Suppressor macrophage treated with lipopolysaccharide for 1 hour (primary cell): ENCODE measurements around the gene PCCB.
"Not testable (repeated sequence)": the region's sequence is repeated elsewhere in the genome, so short reads cannot be mapped to it uniquely, and the experiment has no call there.

Source experiments
- DNase-seq, 3 donors: peaks; one replicate each; pipeline ENCODE4 v3.0.0-alpha.2; 2020 to 2022

Gene PCCB

DNA sequence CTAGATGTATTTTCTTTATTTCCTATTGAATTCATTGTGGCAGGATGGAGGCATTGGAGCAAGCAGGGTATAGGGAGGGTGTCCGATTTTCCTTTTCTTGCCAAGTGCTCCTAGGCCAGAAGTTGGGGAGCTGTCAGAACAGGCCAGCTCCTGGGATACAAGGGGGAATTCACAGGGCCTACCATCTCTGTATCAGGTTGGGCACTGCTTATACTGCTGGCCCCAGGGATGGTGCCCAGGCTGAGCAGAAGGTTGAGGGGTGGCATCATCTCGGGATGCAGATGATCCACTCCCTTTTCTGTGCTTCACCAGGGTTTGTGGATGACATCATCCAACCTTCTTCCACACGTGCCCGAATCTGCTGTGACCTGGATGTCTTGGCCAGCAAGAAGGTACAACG lies 79.5 kb downstream of the PCCB start:
- DNase-seq, result no peak

DNA sequence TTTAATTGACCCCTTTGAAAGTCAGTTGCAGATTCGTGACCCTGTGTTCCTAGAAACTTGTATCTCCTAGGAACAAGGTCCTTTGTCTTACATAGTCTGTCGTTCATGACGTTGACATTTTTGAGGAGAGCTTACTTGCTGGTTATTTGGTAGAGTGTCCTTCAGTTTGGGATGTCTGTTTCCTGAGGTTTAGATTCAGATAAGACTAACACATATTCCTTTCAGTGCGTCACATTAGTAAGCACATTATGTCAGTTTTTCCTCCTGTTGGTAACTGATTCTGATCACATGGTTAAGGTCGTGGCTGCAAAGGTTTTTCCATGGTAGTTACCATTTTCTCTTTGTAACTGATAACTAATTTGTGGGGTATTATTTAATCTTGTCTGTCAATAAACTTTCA lies 80.8 kb downstream of the PCCB start:
- DNase-seq, result no peak

DNA sequence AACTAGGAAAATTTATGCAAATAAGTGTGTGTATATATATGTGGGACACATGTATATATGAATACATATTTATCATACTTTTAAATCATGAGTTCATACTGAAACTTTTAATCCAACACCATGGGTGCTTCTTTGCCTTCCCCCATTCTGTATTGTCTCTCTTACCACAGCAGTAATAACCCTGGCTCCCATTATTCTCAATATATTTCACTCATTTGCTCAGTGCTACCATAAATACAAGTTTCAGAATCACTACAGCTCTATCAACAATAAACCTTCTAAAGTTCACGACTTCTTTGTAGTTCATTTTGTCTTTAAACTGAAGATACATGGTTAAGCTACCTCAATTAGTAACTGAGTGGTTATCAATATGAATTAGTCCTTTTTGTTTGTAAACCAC lies 82.2 kb downstream of the PCCB start:
- no peak for DNase-seq

DNA sequence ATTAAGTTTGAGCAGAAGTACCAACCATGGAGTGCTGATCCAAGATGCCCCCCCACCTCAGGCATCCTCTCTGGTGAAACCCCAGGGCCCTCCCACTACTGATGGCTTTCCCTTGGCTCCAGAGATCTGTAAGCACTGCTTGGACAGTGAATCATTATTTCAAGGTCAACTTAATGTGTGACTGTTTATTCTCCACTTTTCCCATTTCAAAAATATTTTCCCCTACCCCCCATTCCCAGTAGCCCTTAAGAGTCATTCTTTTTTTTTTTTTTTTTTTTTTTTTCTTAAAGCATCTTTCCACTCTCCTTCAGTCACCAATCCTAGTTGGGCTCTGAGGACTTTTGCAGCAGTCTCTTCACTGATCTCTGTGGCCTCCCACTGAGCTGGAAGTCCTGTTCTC lies 82.6 kb downstream of the PCCB start:
- no peak for DNase-seq

DNA sequence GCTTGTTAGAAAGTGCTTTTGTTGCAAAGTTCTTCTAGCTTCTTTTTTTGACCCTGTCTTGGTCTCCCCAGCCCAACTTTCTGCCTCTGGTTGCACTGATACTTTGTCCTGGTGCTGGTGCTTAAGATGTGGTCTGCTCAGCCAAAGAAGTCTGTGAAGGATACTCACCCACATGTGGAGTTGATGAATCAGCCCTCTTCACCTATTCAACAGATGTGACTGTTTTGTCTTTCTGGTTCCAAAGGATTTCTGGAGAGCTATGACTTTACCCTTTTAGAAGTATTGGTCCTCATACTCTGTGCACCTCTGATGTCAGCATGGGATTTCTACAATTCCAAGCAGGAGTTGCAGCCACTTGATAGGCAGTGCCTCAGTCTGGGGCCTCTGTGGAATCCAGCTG lies 84.1 kb downstream of the PCCB start:
- DNase-seq, result no peak

DNA sequence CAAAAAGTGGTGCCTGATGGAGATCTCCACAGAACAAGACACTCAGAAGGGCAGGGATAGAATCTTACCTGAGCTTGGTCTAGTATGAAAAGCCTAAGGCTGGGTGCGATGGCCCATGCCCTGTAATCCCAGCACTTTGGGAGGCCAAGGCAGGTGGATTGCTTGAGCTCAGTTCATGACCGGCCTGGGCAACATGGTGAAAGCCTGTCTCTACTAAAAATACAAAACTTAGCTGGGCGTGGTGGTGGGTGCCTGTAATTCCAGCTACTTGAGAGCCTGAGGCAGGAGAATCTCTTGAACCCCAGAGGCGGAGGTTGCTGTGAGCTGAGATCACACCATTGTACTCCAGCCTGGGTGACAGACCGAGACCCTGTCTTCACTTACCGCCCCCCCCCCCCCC lies 84.6 kb downstream of the PCCB start:
- DNase-seq, result not testable (repeated sequence)

DNA sequence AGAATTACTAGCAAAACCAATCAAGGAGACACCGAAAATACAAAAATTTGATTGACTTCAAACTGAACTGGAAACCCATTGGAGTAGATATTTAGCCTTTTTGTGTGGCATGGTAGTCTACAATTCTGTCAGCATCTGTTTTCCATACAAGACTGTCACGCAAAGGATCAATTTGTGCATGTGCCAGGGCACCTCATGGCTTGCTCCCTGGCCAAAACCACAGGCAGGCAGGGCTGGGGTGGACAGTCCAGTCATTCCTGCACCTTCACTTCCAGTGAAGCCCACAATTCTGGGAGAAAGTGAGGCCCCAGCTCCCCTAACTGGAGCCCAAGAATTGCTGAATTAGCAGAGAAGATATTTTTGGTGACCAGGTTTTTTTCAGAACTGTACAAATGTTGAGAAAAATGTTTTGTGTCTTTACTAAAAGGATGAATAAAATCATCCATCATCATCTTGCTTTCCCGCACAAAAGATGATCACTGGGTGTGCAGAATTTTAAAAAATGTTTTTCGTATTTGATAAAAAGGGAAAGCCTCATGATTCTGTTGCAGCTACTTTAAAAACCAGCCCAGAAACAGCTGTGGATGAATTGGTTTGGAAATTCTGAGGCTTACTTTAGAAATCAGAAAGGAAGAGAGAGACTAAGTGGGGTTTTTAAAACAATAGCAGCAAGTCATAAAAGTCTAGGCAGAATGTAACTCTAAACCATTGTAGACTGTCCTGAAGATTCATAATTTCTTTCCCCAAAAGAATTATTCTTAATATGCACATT lies 86.4 kb downstream of the PCCB start:
- DNase-seq, result no peak

DNA sequence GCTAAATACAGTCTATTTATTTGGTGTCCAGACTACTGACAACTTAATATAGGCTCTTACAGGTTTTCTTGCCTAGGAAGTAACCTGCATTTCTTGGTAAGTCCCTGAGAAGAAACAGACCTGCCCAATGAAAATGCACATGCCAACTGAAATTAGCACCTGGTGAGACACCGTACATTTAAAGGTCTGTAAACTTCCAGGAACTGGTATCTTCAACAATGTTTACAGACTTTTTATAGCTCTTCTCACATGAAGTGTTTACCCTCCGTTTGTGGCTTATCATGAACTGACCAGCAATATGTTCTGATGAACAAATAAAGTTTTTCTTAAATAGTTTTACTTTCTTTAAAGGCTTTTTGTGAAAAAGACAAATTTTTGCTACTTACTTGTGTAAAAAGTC lies 93.3 kb downstream of the PCCB start:
- no peak for DNase-seq

DNA sequence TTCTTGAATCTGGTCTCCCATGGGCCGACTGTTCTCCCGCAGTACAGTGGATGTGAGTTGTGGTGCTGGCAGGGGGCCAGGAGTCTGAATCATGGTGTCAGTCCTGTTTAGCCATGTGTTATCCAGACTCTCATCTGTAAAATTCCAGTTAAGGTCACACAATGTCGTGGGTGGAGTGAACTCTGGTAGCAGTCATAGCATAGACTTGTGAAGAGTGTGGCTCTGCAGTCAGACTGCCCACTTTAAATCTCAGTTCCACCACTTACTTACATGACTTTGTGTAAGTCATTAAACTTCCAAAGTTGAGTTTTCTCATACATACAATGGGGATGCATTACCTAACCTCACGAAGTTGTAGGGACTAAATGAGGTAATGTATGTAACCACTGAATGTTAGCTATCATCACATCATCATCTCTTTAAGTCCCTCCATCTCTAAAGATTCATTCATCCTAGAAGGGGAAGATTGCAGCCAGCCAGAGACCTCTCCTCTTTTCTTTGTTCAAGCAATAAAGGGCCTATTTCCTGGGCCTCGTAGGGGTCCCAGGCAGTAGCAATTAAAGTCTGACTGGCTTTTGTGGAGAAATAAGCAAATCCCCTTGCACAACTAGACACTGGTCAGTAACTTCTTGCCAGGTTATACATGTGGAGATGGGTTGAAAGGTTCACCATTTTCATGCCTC lies 93.9 kb downstream of the PCCB start:
- DNase-seq, result peak; percentile 17 to 28 (median 20)

DNA sequence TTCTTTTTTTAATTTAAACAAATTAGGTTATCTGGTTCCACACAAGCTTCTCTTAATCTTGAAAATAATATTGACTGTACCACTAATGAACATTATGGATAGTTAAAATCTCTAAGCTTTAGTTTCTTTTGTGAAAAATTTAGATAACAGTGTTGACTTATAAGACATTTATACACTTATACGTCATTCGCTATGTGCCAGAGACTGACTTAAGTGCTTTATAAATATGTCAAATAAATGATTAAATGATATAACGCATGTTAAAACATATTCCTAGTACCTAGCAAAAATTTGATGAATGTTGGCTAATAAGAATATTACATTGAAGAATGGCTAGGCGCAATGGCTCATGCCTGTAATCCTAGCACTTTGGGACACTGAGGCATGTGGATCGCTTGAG lies 96.3 kb downstream of the PCCB start:
- DNase-seq, result no peak

DNA sequence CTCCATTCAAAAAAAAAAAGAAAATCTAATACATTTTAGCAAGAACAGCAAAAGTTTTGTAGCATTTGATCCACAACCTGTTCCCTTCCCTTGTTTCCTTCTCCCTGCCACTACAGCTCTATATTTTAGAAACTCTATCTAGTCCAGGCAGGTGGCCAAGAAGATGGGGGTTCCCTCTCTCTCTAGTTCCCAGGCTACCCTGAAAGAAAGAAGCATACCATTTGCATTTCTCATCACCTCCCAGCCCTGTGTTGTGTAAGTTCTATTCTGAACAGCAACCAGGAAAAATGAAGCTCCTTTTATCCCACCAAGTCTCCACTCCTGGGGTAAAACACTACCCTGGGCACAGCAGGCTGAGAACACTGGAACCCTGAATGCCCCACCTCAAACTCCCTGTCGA lies 100.0 kb downstream of the PCCB start:
- DNase-seq, result no peak

DNA sequence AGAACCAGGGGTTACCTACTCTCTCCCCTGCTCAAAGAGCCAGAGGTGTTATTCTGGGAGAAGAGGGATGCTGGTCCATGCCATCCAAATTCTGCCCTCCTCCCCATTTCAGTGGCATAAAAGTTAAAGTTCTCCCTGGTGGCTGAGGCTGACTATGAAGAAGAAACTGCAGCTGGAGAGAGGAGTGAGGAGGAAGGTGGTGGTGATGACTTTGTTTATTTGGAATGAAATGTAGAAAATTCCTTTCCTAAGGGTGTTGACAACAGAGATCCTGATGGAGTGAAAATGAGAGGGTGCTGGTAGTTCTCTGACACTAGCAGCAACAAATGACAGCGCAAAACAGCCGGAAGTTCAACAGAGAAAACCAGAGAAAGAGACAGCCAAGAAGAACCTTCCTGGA lies 100.4 kb downstream of the PCCB start:
- DNase-seq, result no peak

DNA sequence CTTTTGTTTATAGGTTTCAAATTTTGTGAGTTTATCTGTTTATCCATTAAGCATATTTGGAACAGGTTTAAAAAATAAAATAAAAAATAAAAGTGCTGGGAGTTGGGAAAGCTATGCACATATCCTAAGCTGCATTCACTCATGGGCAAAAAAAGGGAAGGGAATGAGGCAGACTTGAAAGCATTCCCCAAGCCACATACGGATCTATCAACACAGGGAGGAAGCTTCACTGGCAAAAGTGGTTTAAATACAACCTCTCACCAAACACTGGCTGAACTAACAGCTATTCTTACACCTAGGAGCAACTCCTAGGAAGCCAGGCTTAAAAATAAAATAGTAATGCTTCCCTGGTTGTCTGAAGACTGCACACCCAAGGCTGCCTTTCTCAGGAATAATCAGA lies 101.2 kb downstream of the PCCB start:
- no peak for DNase-seq

DNA sequence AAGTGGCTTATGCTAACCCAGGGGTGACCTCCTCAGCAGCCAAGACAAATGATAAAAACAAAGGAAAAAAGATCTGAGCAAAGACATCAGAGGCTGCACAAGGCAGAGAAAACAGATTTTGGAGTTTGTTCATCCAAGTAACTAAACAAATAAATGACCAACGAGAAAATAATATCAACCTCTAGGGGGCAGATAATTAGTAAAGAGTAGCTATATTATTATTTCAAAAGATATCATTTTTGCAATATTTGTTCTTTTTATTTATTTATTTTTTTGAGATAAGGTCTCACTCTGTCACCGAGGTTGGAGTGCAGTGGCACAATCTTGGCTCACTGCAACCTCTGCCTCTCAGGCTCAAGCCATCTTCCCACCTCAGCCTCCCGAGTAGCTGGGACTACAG lies 101.8 kb downstream of the PCCB start:
- peak in 1 of 3 donors; percentile 8 for DNase-seq

DNA sequence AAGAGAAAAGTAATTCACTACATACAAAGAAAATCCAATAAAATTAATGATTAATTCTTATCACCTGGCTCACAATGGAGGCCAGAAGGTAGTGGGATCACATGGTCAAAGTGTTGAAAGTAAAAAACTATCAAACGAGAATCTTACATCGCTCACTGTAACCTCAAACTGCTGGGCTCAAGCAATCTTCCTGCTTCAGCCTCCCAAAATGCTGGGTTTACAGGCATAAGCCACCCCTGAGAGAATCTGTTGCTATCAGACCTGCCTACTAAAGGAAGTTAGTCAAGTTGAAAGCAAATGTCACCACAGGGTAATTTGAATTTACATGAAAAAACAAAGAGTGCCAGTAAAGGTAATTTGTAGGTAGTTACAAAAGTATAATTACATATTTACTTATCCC lies 103.3 kb downstream of the PCCB start:
- DNase-seq, result no peak

DNA sequence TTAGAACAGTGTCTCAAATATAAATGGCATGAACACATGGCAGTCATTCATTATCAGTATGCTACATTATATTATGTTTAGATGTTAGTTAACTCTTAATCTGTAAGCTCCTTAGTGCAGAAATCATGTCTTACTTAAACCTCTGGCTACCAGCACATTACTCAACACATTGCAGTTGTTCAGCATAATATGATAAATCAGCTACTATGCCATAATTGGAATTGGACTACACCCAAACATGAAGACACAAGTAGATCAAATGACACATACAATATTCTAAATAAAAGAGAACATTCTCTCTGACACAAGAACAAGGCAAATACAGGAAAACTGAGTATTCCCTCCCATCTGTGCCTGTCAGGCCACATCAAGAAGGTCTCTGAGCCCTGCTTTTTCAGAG lies 116.1 kb downstream of the PCCB start:
- no peak for DNase-seq

DNA sequence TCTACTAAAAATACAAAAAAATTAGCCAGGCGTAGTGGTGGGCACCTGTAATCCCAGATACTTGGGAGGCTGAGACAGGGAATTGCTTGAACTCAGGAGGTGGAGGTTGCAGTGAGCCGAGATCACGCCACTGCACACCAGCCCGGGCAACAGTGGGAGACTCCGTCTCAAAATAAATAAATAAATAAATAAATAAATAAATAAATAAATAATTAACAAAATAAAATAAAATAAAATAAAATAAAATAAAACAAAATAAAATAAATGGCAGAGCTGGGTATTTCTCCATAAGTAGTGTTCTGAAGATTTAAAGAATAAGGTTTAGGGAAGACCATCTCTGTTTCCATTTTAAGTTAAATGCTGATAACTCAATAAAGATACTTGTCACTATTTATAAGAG lies 125.7 kb downstream of the PCCB start:
- not testable (repeated sequence) for DNase-seq

DNA sequence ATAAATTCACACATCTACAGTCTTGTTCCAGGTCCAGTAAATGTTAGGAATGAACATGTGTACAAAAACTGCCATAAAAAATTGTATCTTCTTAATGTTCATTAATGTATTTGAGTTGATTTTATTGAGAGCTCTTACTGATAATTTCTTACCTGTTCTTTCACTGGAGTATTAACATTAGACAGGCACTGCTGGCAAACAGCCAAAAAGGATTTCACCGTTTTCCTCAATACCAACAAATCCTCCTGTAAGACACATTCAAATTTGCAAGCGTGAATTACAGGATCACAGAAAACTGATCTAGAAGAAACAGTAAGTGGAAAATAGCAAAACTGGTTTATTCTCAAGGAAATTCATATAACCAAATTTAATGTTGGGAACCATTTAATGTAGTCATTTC lies 127.4 kb downstream of the PCCB start:
- no peak for DNase-seq

DNA sequence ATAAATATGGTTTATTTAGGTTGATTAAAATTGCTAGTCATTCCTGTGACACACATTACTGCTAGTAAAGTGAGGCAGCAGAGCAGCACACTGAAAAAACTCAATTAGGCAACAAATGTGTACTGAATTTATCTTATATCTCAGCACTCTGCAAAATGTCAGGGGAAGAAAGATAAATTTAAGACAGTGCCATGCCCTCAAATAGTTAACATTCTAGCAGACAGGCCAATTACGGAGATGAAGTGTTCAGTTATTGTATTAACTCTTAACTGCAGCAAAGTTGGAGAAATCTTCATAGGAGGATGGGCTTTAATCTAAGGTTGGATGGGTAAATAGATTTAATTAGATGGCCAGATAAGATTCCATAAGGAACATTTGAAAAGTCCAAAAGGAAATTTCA lies 127.9 kb downstream of the PCCB start:
- no peak for DNase-seq
